Omental fat pad (tissue), 4 donors: Measurements from ENCODE around the gene CC2D1A. TPM values are rescaled to one million over a fixed set of nuclear protein-coding genes. Genes with fewer than 3 reads are reported as not detected.
"Not testable (repeated sequence)": the region's sequence is repeated elsewhere in the genome, so short reads cannot be mapped to it uniquely, and the experiment has no call there.

Experiments used
- ATAC-seq: fragments of 150-250 bp; one replicate; pipeline ENCODE4 v1.9.1; 2016; ENCODE audit warnings: mild to moderate bottlenecking, moderate library complexity; ENCODE audit not compliant: low FRiP score
- DNase-seq: peaks from one replicate; pipeline ENCODE4 v3.0.0-alpha.2; 2019; ENCODE audit warnings: low spot score
- total RNA-seq, 4 donors: library from RNA; depleted of rRNA; stranded (reverse); fragments of >200 nt; gene quantifications; one replicate each; pipeline ENCODE4 v1.1.0, GENCODE V29; 2016
- TF ChIP-seq, protein P1 (sequence below), 3 donors: fragments of 450-650 bp; IDR thresholded peaks; one replicate each; pipeline ENCODE4 v1.5.1; 2016 to 2017; ENCODE audit warnings: antibody characterized with exemption in 3 of 3, mild to moderate bottlenecking in 3 of 3, moderate library complexity in 2 of 3

Gene CC2D1A
- total RNA-seq, 4 donors from 2014 or later, result 12.3 to 24.9 (median 15.6) TPM

- TF ChIP-seq, protein P1, sequence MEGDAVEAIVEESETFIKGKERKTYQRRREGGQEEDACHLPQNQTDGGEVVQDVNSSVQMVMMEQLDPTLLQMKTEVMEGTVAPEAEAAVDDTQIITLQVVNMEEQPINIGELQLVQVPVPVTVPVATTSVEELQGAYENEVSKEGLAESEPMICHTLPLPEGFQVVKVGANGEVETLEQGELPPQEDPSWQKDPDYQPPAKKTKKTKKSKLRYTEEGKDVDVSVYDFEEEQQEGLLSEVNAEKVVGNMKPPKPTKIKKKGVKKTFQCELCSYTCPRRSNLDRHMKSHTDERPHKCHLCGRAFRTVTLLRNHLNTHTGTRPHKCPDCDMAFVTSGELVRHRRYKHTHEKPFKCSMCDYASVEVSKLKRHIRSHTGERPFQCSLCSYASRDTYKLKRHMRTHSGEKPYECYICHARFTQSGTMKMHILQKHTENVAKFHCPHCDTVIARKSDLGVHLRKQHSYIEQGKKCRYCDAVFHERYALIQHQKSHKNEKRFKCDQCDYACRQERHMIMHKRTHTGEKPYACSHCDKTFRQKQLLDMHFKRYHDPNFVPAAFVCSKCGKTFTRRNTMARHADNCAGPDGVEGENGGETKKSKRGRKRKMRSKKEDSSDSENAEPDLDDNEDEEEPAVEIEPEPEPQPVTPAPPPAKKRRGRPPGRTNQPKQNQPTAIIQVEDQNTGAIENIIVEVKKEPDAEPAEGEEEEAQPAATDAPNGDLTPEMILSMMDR (IDR thresholded peaks at IDR 0.05), result no peak
- peak; percentile 15 for ATAC-seq
- no peak for DNase-seq
These were observed 57.0 kb downstream of the CC2D1A start for GRCh38 chr19:13962699-13963602.

- ATAC-seq, result no peak
- TF ChIP-seq, protein P1 (IDR thresholded peaks at IDR 0.05), result no peak
- DNase-seq, result no peak
These were observed 57.7 kb downstream of the CC2D1A start for GRCh38 chr19:13963603-13964105.

- DNase-seq, result no peak
- TF ChIP-seq, protein P1 (IDR thresholded peaks at IDR 0.05), result no peak
- ATAC-seq, result no peak
These were observed 58.8 kb downstream of the CC2D1A start for GRCh38 chr19:13964776-13965175.

GRCh38 chr19:13965377-13965896, 59.4 kb downstream of the CC2D1A start:
- TF ChIP-seq, protein P1 (IDR thresholded peaks at IDR 0.05), result no peak
- DNase-seq (no peak), ATAC-seq (no peak)

- ATAC-seq (no peak), DNase-seq (no peak)
- TF ChIP-seq, protein P1 (IDR thresholded peaks at IDR 0.05), result no peak
These were observed 60.1 kb downstream of the CC2D1A start for GRCh38 chr19:13965926-13966683.

GRCh38 chr19:13966684-13967128, 60.7 kb downstream of the CC2D1A start:
- ATAC-seq (no peak), DNase-seq (no peak)
- TF ChIP-seq, protein P1 (IDR thresholded peaks at IDR 0.05), result no peak

- ATAC-seq, DNase-seq: not testable (repeated sequence)
These were observed 61.2 kb downstream of the CC2D1A start for GRCh38 chr19:13967206-13967605.
